22Rv1 (cell line): ENCODE data around the gene C11orf98.
A peak's percentile ranks its signal among the peaks of the same experiment; 100 is the strongest.

Experiments
- H3K27ac ChIP-seq: fragments of 450-650 bp; 2 replicates; pipeline ENCODE4 v1.5.1; 2017
- ZFX ChIP-seq: fragments of 450-650 bp; IDR thresholded peaks from 2 replicates; pipeline ENCODE4 v1.6.1; 2017; ENCODE audit warnings: antibody characterized with exemption, borderline replicate concordance
- TF ChIP-seq, protein P1 (sequence below): fragments of 450-650 bp; IDR thresholded peaks from 2 replicates; pipeline ENCODE4 v1.5.1; 2017; ENCODE audit warnings: mild to moderate bottlenecking

C11orf98 gene

DNA sequence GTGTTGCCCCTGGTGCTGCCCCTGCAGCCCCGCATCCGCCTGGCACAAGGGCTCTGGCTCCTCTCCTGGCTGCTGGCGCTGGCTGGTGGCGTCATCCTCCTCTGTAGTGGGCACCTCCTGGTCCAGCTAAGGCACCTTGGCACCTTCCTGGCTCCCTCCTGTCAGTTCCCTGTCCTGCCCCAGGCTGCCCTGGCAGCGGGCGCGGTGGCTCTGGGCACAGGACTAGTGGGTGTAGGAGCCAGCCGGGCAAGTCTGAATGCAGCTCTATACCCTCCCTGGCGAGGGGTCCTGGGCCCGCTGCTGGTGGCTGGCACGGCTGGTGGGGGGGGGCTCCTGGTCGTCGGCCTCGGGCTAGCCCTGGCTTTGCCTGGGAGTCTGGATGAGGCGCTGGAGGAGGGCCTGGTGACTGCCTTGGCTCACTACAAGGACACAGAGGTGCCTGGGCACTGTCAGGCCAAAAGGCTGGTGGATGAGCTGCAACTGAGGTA lies 51.7 kb downstream of the C11orf98 start:
- TF ChIP-seq, protein P1, sequence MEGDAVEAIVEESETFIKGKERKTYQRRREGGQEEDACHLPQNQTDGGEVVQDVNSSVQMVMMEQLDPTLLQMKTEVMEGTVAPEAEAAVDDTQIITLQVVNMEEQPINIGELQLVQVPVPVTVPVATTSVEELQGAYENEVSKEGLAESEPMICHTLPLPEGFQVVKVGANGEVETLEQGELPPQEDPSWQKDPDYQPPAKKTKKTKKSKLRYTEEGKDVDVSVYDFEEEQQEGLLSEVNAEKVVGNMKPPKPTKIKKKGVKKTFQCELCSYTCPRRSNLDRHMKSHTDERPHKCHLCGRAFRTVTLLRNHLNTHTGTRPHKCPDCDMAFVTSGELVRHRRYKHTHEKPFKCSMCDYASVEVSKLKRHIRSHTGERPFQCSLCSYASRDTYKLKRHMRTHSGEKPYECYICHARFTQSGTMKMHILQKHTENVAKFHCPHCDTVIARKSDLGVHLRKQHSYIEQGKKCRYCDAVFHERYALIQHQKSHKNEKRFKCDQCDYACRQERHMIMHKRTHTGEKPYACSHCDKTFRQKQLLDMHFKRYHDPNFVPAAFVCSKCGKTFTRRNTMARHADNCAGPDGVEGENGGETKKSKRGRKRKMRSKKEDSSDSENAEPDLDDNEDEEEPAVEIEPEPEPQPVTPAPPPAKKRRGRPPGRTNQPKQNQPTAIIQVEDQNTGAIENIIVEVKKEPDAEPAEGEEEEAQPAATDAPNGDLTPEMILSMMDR, result no peak
- no peak for TF ChIP-seq ZFX
- peak overlapping the region; percentile 81 for H3K27ac ChIP-seq
